ENCODE data around the gene CALML5.

The CALML5 gene

DNA sequence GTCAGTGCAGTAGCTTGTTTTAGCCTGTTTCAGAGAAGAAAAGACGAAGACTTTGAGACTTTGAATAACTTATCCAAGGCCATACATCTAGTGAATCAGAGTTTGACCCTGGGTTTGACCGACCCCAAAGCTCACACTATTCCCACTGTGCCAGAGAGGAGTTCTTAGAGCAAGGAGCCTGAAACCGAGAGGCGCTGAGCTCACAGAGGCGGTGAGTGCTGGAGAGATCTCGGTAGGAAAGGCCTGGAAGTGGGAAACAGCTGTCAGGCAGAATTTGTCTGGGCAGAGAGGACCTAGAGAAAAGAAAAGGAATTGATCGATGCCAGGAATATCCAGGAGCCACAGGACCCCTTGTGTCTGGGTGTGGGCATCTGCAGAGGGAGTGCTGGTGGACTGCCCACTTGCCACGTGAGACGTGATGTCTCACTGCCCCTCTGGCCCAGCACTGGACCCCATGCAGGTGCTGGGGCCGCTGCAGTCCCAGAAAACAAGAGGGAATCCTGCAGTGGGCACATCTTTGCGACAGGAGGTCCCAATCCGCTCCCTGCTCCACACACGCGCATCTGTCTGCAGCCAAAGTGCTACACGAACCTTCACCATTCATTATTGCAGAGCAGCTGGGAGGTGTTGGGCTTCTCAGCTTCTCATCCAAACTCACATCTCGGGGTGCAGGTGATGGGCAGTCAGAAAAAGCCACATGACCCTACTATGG is 31.6 kb upstream of the CALML5 start:
- DNase-seq (ENCODE audit: low read depth in 1 of 2, low spot score in 1 of 2): no peak
- Histone ChIP-seq H3K27ac (replicated peaks) (no peak overlapping the region), H3K4me3 (replicated peaks; ENCODE audit: insufficient read depth, low read length) (no peak overlapping the region), H3K27me3 (ENCODE audit: insufficient read depth, poor library complexity, severe bottlenecking) (no peaks in the 10 kb centered on the region)
- TF ChIP-seq CTCF (IDR thresholded peaks at IDR 0.05; ENCODE audit: insufficient read depth, low read length) (no peak), REST (IDR thresholded peaks at IDR 0.05; ENCODE audit: insufficient replicate concordance, low read depth) (no peak), POLR2AphosphoS5 (IDR thresholded peaks at IDR 0.05; ENCODE audit: low read depth) (no peak), SPI1 (IDR thresholded peaks at IDR 0.05; ENCODE audit: borderline replicate concordance, low read depth) (no peak), GABPA (IDR thresholded peaks at IDR 0.05; ENCODE audit: low read depth) (no peak)

DNA sequence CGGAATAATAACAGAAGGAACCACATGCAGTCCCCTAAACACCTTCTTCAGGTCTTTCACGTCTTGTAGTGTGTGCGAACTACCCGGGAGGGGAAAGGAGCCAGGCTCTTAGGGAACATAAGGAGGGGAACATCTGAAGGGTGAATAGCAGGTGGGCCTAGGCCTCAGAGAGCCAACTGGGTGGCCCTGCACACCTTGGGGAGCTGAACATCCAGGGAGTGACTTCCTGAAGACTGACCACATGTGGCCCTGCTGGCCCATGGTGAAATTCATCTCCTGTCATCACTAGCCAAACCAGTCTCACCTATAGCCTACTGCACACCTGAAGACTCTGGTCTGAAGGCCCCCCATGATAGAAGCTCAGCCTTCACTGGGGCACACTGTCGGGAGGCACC is 31.0 kb upstream of the CALML5 start:
- no peak overlapping the region for H3K4me3 ChIP-seq (replicated peaks; ENCODE audit: insufficient read depth, low read length)
- H3K27me3 ChIP-seq (ENCODE audit: insufficient read depth, poor library complexity, severe bottlenecking): no peaks in the 10 kb centered on the region
- DNase-seq (ENCODE audit: low read depth in 1 of 2, low spot score in 1 of 2): no peak
- TF ChIP-seq GABPA (IDR thresholded peaks at IDR 0.05; ENCODE audit: low read depth): no peak
- TF ChIP-seq REST (IDR thresholded peaks at IDR 0.05; ENCODE audit: insufficient replicate concordance, low read depth): no peak
- no peak for TF ChIP-seq SPI1 (IDR thresholded peaks at IDR 0.05; ENCODE audit: borderline replicate concordance, low read depth)
- no peak for TF ChIP-seq CTCF (IDR thresholded peaks at IDR 0.05; ENCODE audit: insufficient read depth, low read length)
- TF ChIP-seq POLR2AphosphoS5 (IDR thresholded peaks at IDR 0.05; ENCODE audit: low read depth): no peak
- H3K27ac ChIP-seq (replicated peaks): no peak overlapping the region

DNA sequence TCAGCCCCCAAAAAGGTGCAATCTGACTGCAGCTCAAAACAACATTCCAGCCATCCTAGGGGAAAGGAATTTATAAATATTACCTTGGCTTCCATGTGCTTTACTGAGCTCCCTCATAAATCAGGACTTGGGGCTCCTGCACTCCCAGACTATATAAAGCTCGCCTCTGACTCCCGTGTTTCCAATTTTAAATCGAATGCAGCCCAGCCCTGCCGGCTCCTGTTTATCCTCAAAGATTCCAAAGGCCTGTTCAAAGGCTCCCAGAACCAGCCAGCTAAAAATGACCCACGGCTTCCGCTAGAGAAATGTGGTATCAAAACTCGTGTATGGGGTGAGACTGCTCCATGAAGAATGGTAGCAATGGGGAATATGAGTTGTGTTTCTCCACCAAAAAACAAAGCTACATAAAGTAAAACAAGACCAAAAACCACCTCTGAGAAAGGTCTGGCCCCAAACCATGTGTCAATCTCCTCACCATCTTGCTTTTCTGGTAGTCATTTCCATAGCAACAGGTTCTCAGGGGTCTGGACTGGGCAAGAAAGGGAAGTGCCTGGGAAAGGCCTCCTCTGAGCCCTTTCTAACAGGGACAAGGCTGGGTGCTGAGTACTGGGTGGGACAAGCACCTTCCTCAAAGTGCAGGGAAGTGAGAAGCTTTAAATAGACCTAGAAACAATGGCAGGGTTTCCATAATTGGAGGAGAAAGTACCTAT is 30.5 kb upstream of the CALML5 start:
- Histone ChIP-seq H3K27ac (replicated peaks) (no peak overlapping the region), H3K27me3 (ENCODE audit: insufficient read depth, poor library complexity, severe bottlenecking) (no peaks in the 10 kb centered on the region), H3K4me3 (replicated peaks; ENCODE audit: insufficient read depth, low read length) (no peak overlapping the region)
- TF ChIP-seq SPI1 (IDR thresholded peaks at IDR 0.05; ENCODE audit: borderline replicate concordance, low read depth) (no peak), CTCF (IDR thresholded peaks at IDR 0.05; ENCODE audit: insufficient read depth, low read length) (no peak), POLR2AphosphoS5 (IDR thresholded peaks at IDR 0.05; ENCODE audit: low read depth) (no peak), GABPA (IDR thresholded peaks at IDR 0.05; ENCODE audit: low read depth) (no peak)
- DNase-seq (ENCODE audit: low read depth in 1 of 2, low spot score in 1 of 2): no peak
